HepG2 (cell line): ENCODE measurements around the gene NEU4. TPM values are rescaled to one million over a fixed set of nuclear protein-coding genes. Genes with fewer than 3 reads are reported as not detected.

Source experiments
- ATAC-seq: fragments of 200-7000 bp; cut with Tn5 transposase; 3 replicates; pipeline ENCODE4 v1.9.1; 2020; ENCODE audit warnings: mild to moderate bottlenecking, moderate library complexity
- BruUV-seq: library from RNA; stranded (reverse); fragments of 400-500 nt; replicated peaks from 2 replicates; lab custom pipeline; 2021; lab: Mats Ljungman, UMichigan
- CTCF ChIA-PET: fragments of 300-600 bp; formaldehyde crosslinking; extraction: SDS; loops from one replicate; lab custom pipeline; 2021; ENCODE audit warnings: low total read pairs, inconsistent platforms, low intra/inter-chr PET ratio; lab: Yijun Ruan, JAX
- POLR2A ChIA-PET: fragments of 350-600 bp; sonication (Branson Sonifier 250); formaldehyde crosslinking; loops from one replicate; lab custom pipeline; 2020; ENCODE audit warnings: antibody characterized with exemption, inconsistent platforms; lab: Yijun Ruan, JAX
- DNase-seq: peaks from one replicate; pipeline ENCODE4 v3.0.0-alpha.2; 2015; ENCODE audit warnings: low spot score
- FAIRE-seq: peaks from 3 replicates; lab custom pipeline; 2011; peaks lifted over from hg19 to GRCh38; lab: Jason Lieb, UNC
- H2AFZ ChIP-seq: one replicate; pipeline ENCODE4 v1.6.1; 2011; ENCODE audit warnings: low read length, inconsistent platforms
- H3K27ac ChIP-seq: fragments of 300-600 bp; 3 replicates; pipeline ENCODE4 v1.8.0; 2011; ENCODE audit warnings: mixed run types, mild to moderate bottlenecking, mixed read lengths, low read length, inconsistent platforms; ENCODE audit not compliant: insufficient read depth; ENCODE audit errors: extremely low read length
- H3K27me3 ChIP-seq, 2 experiments: fragments of 200-600 bp in 1 of 2; 2 replicates in 1 of 2; 3 replicates in 1 of 2; pipeline versions ENCODE4 v1.6.0 to v1.8.0; 2011; ENCODE audit warnings: low read length in 2 of 2, mild to moderate bottlenecking in 2 of 2, moderate library complexity in 2 of 2, inconsistent platforms in 1 of 2; ENCODE audit not compliant: insufficient read depth in 2 of 2, control insufficient read depth in 1 of 2
- H3K36me3 ChIP-seq, 2 experiments: fragments of 200-600 bp in 1 of 2; replicated peaks in 1 of 2; 2 replicates in 1 of 2; 3 replicates in 1 of 2; pipeline versions ENCODE4 v1.5.1 to v1.8.0; 2011; ENCODE audit warnings: low read length in 2 of 2, inconsistent platforms in 1 of 2; ENCODE audit not compliant: insufficient read depth in 2 of 2, control insufficient read depth in 1 of 2
- H3K4me1 ChIP-seq: 2 replicates; pipeline ENCODE4 v1.5.1; 2012; ENCODE audit warnings: low read length, inconsistent platforms; ENCODE audit not compliant: insufficient read depth
- H3K4me2 ChIP-seq: 2 replicates; pipeline ENCODE4 v1.6.0; 2011; ENCODE audit warnings: low read depth, low read length, inconsistent platforms
- H3K4me3 ChIP-seq, 3 experiments: fragments of 200-600 bp in 1 of 3; sonication (generic), shearing (Covaris generic) in 1 of 3; replicated peaks in 1 of 3; 2 replicates each; pipeline ENCODE4 v1.5.1; 2011 to 2016; ENCODE audit warnings: low read length in 3 of 3, inconsistent platforms in 2 of 3, low read depth in 2 of 3, mild to moderate bottlenecking in 2 of 3, control low read depth in 1 of 3, mixed read lengths in 1 of 3; ENCODE audit not compliant: insufficient read depth in 1 of 3
- H3K79me2 ChIP-seq: one replicate; pipeline ENCODE4 v1.6.1; 2011; ENCODE audit warnings: low read length, inconsistent platforms; ENCODE audit not compliant: insufficient read depth
- H3K9ac ChIP-seq: 2 replicates; pipeline ENCODE4 v1.6.0; 2011; ENCODE audit warnings: mild to moderate bottlenecking, low read depth, low read length, inconsistent platforms; ENCODE audit not compliant: insufficient read depth
- H3K9me3 ChIP-seq: 2 replicates; pipeline ENCODE4 v1.5.1; 2012; ENCODE audit warnings: mild to moderate bottlenecking, low read length
- H4K20me1 ChIP-seq: 2 replicates; pipeline ENCODE4 v1.6.0; 2011; ENCODE audit warnings: inconsistent platforms, mild to moderate bottlenecking, low read length, moderate library complexity; ENCODE audit not compliant: insufficient read depth
- ATF7-NPFF ChIP-seq: sonication (generic); formaldehyde crosslinking; IDR thresholded peaks from 2 replicates; pipeline ENCODE4 v1.8.1; 2023; ENCODE audit warnings: mild to moderate bottlenecking, low read depth, missing genetic modification reagents, moderate library complexity
- FOSL1 ChIP-seq: sonication (generic); formaldehyde crosslinking; IDR thresholded peaks from 2 replicates; pipeline ENCODE4 v1.9.0; 2021; ENCODE audit warnings: missing genetic modification reagents, borderline replicate concordance
- HIVEP1 ChIP-seq: sonication (generic); formaldehyde crosslinking; IDR thresholded peaks from 2 replicates; pipeline ENCODE4 v1.4.0; 2020; ENCODE audit warnings: mild to moderate bottlenecking, missing genetic modification reagents
- HNRNPL ChIP-seq: fragments of 200-400 bp; formaldehyde crosslinking; IDR thresholded peaks from 2 replicates; pipeline ENCODE4 v1.6.1; 2017; ENCODE audit warnings: mild to moderate bottlenecking, low read depth, low read length
- JUNB ChIP-seq: sonication (generic); formaldehyde crosslinking; IDR thresholded peaks from 2 replicates; pipeline ENCODE4 v1.8.0; 2022; ENCODE audit warnings: missing genetic modification reagents, mild to moderate bottlenecking, borderline replicate concordance
- NFYC ChIP-seq: IDR thresholded peaks from 2 replicates; pipeline ENCODE4 v1.6.1; 2016; ENCODE audit warnings: missing genetic modification reagents, missing compliant biosample characterization
- POGZ ChIP-seq: sonication (generic); formaldehyde crosslinking; IDR thresholded peaks from 2 replicates; pipeline ENCODE4 v1.4.0; 2020; ENCODE audit warnings: mild to moderate bottlenecking, missing genetic modification reagents
- RELA ChIP-seq: sonication (generic); formaldehyde crosslinking; IDR thresholded peaks from 2 replicates; pipeline ENCODE4 v1.4.0; 2020; ENCODE audit warnings: missing genetic modification reagents
- SAFB2 ChIP-seq: sonication (generic); formaldehyde crosslinking; IDR thresholded peaks from 2 replicates; pipeline ENCODE4 v1.5.1; 2020; ENCODE audit warnings: missing genetic modification reagents, low read depth, mild to moderate bottlenecking, borderline replicate concordance
- SALL1 ChIP-seq: sonication (generic); formaldehyde crosslinking; IDR thresholded peaks from 2 replicates; pipeline ENCODE4 v1.8.0; 2022; ENCODE audit warnings: mild to moderate bottlenecking, missing genetic modification reagents
- SP4 ChIP-seq: sonication (generic); formaldehyde crosslinking; IDR thresholded peaks from 2 replicates; pipeline ENCODE4 v1.8.1; 2023; ENCODE audit warnings: mild to moderate bottlenecking, missing genetic modification reagents
- TSC22D2 ChIP-seq: sonication (generic); formaldehyde crosslinking; IDR thresholded peaks from 2 replicates; pipeline ENCODE4 v1.5.1; 2020; ENCODE audit warnings: missing genetic modification reagents, mild to moderate bottlenecking, borderline replicate concordance
- ZNF331 ChIP-seq: sonication (generic); formaldehyde crosslinking; IDR thresholded peaks from 2 replicates; pipeline ENCODE4 v1.4.0; 2020; ENCODE audit warnings: missing genetic modification reagents
- ZNF749 ChIP-seq: sonication (generic); formaldehyde crosslinking; IDR thresholded peaks from 2 replicates; pipeline ENCODE4 v1.8.0; 2022; ENCODE audit warnings: mild to moderate bottlenecking, missing genetic modification reagents, moderate library complexity, borderline replicate concordance
- ZSCAN22 ChIP-seq: sonication (generic); formaldehyde crosslinking; IDR thresholded peaks from 2 replicates; pipeline ENCODE4 v1.4.0; 2020; ENCODE audit warnings: mild to moderate bottlenecking, missing genetic modification reagents
- ZSCAN29 ChIP-seq: sonication (generic); formaldehyde crosslinking; conservative IDR thresholded peaks from 2 replicates; pipeline ENCODE4 v1.4.0; 2020; ENCODE audit warnings: mild to moderate bottlenecking, missing genetic modification reagents
- WGBS: methylation state at CpG from one replicate; pipeline ENCODE4 v1.1.6; 2017; ENCODE audit warnings: low lambda C conversion rate; 5-methylcytosine and 5-hydroxymethylcytosine counted together
- in situ Hi-C: cut with HindIII; loops from 2 replicates; pipeline ENCODE4 v1.10.0; 2017; ENCODE audit warnings: low pct_unique_long_range_greater_than_20kb; ENCODE audit not compliant: extremely low pct_ligation_motif_present
- intact Hi-C: fragments of 100-400 bp; cut with micrococcal nuclease; formaldehyde crosslinking; loops from one replicate; pipeline ENCODE4 v1.10.0; 2022; ENCODE audit not compliant: unreplicated experiment
- polyA plus RNA-seq, 8 experiments: library from polyadenylated mRNA; depleted of rRNA in 3 of 8; stranded (reverse) in 7 of 8; unstranded in 1 of 8; fragments of >200 nt; fragmentation: Illumina TruSeq in 4 of 8; extraction: Trizol in 4 of 8; gene quantifications; 2 replicates each; pipeline versions ENCODE4 v1.2.1 to v1.2.3, GENCODE V29; 2011 to 2016; ENCODE audit warnings: low read depth in 4 of 8, missing spikeins in 1 of 8, mixed read lengths in 1 of 8; ENCODE audit not compliant: insufficient read depth in 1 of 8
- total RNA-seq, 5 experiments: library from RNA; depleted of rRNA; stranded (reverse); fragments of >200 nt; fragmentation: Illumina TruSeq; extraction: Trizol; gene quantifications; 2 replicates each; pipeline ENCODE4 v1.2.3, GENCODE V29; 2016; ENCODE audit warnings: low read depth in 1 of 5
- TF ChIP-seq, protein P1 (sequence below): sonication (generic); formaldehyde crosslinking; IDR thresholded peaks from 2 replicates; pipeline ENCODE4 v1.4.0; 2020; ENCODE audit warnings: missing genetic modification reagents; ENCODE audit errors: not compliant biosample characterization
- TF ChIP-seq, protein P2 (sequence below): sonication (generic); formaldehyde crosslinking; IDR thresholded peaks from 2 replicates; pipeline ENCODE4 v1.8.0; 2022; ENCODE audit warnings: mild to moderate bottlenecking, missing genetic modification reagents, moderate library complexity

The NEU4 gene
- total and polyA plus RNA-seq, 2 of the 13 experiments (the other 11 are each of a cell fraction or from before 2014, with no cell fraction given) = 53.5 to 107 TPM

DNA sequence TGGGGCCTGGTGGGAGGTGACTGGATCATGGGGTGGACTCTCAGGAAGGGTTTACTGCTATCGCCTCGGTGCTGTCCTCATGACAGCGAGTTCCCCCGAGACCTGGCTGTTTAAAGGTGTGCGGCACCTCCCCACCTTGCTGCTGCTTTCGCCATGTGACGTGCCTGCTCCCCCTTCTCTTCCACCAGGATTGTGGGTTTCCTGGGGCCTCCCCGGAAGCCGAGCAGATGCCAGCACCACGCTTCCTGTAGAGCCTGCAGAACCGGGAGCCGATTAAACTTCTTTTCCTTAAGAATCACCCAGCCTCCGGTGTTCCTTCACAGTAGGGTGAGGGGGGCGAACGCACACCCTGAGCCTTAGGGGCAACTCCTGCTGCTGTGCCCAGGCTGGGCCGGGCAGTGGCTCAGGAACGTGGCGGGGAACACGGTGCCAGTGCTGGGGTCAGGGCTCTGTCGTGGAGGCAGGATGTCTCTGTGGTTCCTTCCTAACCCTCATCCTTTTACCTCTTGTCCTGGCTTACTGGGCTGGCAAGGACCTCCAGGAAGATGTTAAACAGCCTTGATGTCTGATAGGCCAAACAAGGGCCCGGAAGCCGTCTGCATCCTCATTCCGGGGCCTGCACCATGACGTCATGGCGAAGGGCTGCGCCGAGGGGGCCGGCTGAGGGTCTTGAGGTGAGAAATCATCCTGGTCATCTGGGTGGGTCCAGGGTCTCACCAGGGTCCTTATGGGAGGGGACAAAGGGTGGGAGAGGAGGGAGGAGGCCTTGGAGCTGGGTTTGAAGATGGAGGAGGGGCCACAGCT, 12.7 kb downstream of the NEU4 start (continued):
- TF ChIP-seq HIVEP1 (CRISPR knock-in tag) = 0 out of 2 replicates have a peak, but pooled peaks have one; percentile 17
- no peak for TF ChIP-seq ZNF331 (CRISPR knock-in tag)
- TF ChIP-seq SALL1 (CRISPR knock-in tag) = no peak

DNA sequence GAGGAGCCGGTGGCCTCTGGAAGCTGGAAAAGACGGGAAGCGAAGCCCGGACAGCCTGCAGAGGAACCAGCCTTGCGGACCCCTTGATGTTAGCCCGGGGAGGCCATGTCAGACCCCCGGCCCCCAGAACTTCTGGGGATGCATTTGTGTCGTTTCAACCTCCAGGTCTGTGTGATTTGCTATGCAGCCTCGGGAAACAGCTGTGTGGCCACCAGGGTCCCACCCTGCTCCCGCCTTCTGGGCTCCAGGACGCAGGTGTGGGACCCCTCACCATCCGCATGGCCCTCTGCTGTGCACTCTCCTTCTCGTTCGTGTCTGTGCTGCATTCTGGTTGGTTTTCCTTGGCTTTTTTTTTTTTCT, 13.3 kb downstream of the NEU4 start:
- DNase-seq (no peak), FAIRE-seq (no peak), ATAC-seq (no peak)
- BruUV-seq = no TSS peak
- Histone ChIP-seq H4K20me1 (no peaks in the 10 kb centered on the region), H3K4me2 (no peak overlapping the region), H3K4me1 (peaks cover 21% of the 10 kb centered on the region), H3K36me3 (no peaks in the 10 kb centered on the region), H3K9ac (no peak overlapping the region), H3K27me3 (peaks cover 0 to 8% of the 10 kb centered on the region in 2 experiments; a peak in 1 of 5 replicates), H2AFZ (no peak overlapping the region), H3K4me3 (no peak overlapping the region), H3K9me3 (peaks cover 7% of the 10 kb centered on the region), H3K27ac (no peak overlapping the region), H3K79me2 (no peaks in the 10 kb centered on the region)
- TF ChIP-seq POGZ (CRISPR knock-in tag) = no peak
- TF ChIP-seq, protein P1, sequence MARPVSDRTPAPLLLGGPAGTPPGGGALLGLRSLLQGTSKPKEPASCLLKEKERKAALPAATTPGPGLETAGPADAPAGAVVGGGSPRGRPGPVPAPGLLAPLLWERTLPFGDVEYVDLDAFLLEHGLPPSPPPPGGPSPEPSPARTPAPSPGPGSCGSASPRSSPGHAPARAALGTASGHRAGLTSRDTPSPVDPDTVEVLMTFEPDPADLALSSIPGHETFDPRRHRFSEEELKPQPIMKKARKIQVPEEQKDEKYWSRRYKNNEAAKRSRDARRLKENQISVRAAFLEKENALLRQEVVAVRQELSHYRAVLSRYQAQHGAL = no peak
- TF ChIP-seq, protein P2, sequence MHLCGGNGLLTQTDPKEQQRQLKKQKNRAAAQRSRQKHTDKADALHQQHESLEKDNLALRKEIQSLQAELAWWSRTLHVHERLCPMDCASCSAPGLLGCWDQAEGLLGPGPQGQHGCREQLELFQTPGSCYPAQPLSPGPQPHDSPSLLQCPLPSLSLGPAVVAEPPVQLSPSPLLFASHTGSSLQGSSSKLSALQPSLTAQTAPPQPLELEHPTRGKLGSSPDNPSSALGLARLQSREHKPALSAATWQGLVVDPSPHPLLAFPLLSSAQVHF = no peak
- TF ChIP-seq SAFB2 = no peak
- no peak for TF ChIP-seq NFYC (CRISPR knock-in tag)
- no peak for TF ChIP-seq RELA (CRISPR knock-in tag)
- no peak for TF ChIP-seq SP4 (CRISPR knock-in tag)
- TF ChIP-seq ATF7-NPFF (CRISPR knock-in tag) = no peak
- no peak for TF ChIP-seq ZNF749
- no peak for TF ChIP-seq HNRNPL
- TF ChIP-seq FOSL1 (CRISPR knock-in tag) = no peak
- no peak for TF ChIP-seq ZSCAN29 (CRISPR knock-in tag)
- no peak for TF ChIP-seq ZSCAN22
- no peak for TF ChIP-seq JUNB (CRISPR knock-in tag)
- TF ChIP-seq TSC22D2 (CRISPR knock-in tag) = no peak
- in situ Hi-C loops = no loop called here
- CTCF ChIA-PET = no interaction called here
- POLR2A ChIA-PET = interaction anchor here (1.1 kb wide), 1 partner anchor 13 kb away, joined by 5 read pairs; the partner anchor contains the start of gene NEU4
- 67% methylated on average over 14 of the region's 14 CpGs for WGBS
- intact Hi-C loops = no loop called here
